Activated CD4-positive, alpha-beta T cell treated with anti-CD3 and anti-CD28 coated beads, Interleukin-2, amount 50 U/mL, for 4 hours (primary cell): ENCODE measurements around the gene ENDOV.

ENCODE experiments used
- DNase-seq, 2 experiments: peaks; one replicate each; pipeline ENCODE4 v3.0.0-alpha.2; 2020

The ENDOV gene

GRCh38 chr17:80471922-80472321 lies 57.0 kb downstream of the ENDOV start:
- no peak for DNase-seq

DNA sequence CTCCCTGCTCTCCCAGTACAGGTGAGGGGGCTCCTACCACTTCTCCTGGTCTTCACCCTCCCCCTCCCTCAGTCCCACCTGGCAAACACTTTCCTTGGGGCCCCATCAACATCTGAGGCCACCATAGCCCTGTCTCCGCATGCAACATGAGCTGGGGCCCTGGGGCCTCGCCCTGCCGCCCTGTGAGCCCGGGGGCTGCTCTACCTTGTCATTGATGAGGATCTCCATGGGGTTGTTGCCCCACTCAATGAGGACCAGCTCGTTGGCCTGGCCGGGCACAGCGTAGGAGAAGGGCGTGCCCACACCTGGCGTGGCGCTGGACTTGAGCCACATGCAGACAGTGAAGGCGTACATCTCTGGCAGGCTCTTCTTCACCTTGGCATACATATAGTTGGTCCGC lies 58.0 kb downstream of the ENDOV start:
- no peak for DNase-seq

GRCh38 chr17:80473701-80474100 lies 58.7 kb downstream of the ENDOV start:
- no peak for DNase-seq

GRCh38 chr17:80474231-80474960 lies 59.4 kb downstream of the ENDOV start:
- no peak for DNase-seq

DNA sequence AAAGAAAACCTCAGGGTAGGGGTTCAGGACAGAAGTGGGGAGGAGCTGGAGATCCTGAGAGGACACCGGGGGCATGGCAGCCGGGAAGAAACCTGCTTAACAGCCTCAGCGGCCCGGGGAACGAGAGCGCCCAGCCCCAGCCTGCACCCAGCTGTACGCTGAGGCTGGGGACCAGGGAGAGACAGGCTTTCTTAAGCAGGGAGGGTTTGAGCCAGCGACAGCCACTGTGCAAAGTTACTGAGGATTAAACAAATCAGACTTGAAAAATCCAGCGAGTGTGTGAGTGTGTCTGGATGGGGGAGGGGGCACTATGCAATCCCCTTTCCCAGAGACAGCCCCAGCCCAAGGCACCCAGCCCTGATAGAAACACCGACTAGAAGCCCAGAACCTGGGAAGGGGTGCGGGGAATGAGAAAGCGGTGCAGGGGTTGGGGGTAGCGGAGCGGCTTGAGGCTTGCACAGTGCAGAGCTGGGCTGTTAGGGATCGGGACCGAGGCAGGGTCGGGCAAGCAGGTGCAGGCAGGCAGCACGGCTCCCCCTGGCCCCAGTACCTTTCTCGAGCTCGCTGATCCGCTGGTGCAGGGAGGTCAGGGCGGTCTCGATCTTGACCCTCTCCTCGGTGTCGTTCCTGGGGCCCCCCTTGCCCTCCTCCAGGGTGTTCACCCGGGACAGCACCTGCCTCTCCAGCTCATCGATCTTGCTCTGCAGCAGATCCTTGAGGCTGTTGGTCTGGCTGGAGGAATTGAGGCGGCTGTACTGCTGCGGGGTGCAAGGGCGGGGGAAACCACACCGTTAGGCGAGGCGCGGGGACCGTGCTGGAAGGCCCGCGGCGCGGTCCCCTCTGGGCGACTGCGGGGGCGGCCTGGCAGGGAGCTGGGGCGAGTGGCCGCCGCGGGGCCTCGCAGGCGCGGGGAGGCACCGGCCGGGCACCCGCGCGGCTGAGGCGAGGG lies 60.3 kb downstream of the ENDOV start:
- DNase-seq, result no peak

- no peak for DNase-seq
Observed at GRCh38 chr17:80475910-80476876, 61.2 kb downstream of the ENDOV start, which contains the start of gene NPTX1. Gene NPTX1 (minus strand): TSS chr17:80476607. CDS start chr17:80476446, 161 bp downstream.

- no peak for DNase-seq
Observed at GRCh38 chr17:80476877-80477646, 62.1 kb downstream of the ENDOV start.

DNA sequence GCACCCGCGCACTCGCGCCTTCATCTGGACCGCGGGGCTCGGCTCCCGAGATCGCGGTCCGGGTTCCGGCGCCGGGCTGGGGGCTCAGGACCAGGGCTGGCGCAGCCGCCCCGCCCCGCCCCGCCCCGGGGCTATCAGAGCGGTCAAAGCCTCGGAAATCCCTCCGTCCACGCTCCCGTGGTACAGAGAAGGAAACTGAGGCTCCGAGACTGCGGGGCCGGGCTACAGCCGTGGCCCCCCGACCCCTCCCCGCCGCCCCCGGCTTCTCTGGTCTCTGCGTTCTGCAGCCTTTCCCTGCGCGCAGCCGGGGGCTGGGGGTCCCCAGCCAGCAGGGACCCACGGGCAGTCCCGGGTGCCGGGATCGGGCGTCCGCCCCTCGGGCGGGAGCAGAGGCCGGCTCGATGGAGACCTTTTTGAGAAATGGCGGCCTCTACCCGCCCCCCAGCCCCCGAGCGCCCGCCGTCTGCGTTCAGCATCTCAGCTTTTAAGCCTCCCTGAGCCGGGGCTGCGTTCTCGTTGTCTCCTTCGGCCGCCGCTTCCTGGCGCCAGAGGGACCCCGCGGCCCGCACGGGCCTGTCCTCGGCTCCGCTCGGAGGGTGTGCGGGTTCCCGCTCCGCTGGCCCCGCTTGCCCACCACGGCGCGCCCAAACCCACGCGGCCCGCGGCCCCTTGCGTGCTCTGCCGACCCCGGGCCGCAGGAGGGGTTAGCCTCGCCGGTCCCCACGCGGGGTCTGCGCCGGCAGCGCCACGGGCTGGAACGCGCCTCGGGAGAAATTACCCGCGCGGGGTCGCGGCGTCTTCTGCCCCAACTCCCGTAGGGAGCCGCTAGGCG lies 62.9 kb downstream of the ENDOV start:
- DNase-seq, result peak in 1 of 2 experiments; percentile 26

GRCh38 chr17:80478487-80479245 lies 63.7 kb downstream of the ENDOV start:
- DNase-seq, result no peak

DNA sequence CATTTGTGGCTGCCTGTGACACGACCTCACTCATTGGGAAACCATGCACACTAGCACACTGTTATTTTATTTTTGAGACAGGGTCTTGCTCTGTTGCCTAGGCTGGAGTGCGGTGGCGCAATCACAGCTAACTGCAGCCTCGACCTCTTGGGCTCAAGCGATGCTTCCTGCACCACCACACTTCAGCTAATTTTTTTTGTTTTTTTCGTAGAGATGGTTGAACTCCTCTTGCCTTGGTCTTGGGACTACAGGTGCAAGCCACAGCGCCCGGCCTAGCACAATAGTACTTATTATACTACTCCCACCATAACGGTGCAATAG lies 64.2 kb downstream of the ENDOV start:
- DNase-seq, result no peak

DNA sequence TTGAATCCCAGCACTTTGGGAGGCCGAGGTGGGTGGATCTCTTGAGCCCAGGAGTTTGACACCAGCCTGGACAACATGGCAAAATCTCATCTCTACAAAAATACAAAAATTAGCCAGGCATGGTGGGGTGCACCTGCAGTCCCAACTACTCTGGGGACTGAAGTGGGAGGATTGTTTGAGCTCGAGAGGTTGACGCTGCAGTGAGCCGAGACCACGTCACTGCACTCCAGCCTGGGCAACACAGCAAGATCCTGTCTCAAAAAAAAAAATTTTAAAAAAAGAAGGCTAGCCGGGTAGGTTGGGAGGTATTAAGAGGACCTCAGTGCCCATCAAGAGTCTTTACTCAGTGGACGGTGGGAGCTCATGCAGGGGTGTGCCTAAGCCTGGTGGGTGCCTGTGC lies 65.3 kb downstream of the ENDOV start:
- DNase-seq, result no peak

DNA sequence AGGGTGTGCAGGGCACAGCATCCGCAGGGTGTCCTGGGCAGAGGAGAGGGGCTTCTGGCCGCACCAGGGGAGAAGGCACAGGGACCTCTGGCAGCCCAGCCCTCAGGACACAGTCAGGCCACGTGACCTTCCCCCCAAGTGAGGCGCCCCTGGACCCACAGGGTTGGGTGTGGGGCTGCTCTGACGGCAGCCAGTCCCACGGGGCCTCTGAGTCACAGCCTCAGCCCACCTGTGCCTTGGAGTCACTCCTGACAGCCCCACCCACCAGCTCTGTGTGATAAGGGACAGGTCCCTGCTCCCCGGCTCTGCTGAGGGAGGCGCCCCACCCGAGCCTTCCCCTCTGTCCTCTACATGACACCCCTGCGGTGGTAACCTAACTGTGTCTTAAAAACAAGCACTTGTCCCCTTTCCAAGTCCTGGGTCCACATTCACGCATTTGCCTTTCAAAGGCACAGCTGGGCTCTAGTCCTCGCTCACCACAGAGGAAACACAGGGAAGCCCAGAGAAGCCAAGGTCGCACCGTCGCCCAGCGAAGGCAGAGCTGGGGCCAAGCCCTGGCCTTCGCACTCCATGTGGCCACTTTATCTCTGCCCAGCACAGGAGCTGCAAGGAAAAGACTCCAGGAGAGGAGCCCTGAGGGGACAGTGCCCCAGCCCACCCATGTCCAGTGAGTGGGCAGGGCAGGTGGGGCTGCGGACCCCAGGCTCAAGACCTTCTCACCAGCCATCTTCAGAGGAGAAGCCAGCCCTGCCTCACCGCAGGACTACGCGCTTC lies 66.5 kb downstream of the ENDOV start:
- DNase-seq, result no peak

- DNase-seq, result no peak
Observed at GRCh38 chr17:80482058-80482318, 67.0 kb downstream of the ENDOV start.

- no peak for DNase-seq
Observed at GRCh38 chr17:80482555-80483308, 67.8 kb downstream of the ENDOV start.

DNA sequence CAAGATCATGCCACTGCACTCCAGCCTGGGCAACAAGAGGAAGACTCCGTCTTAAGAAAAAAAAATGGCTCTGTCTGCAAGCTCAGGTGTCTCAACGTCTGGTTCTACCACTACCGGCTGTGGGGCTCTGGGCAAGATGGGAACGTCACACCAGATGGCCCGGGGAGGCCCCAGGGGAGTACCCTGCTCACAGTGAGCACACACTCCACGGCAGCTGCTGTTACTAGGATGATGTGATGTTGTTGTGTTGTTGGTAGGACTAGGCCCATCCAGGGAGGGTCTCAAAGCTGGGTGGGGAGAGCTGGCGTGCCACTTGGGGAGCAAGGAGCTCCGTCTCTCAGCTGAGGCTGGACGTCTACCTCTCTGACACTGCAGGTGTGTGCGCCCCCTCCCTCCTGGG lies 70.9 kb downstream of the ENDOV start:
- no peak for DNase-seq

DNA sequence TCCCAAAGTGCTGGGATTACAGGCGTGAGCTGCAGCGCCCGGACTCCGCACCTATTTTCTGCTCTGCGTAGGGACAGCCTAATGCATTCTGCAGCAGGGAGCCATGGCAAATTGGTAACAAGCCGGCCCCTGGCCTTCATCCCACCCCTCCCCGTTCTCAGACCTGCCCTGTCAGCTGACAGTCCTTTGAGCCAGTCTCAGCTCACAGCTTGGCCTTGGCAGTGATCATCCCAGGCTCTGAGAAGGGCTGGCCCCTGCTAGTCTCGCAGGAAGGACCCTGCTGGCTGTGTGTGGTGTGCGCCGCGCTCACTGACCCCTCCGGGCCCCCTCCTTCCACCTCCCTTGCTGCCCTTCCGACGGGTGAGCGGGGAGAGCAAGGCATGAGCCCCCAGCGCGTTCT lies 71.7 kb downstream of the ENDOV start:
- no peak for DNase-seq

GRCh38 chr17:80487511-80487910 lies 72.5 kb downstream of the ENDOV start:
- no peak for DNase-seq
